NK-92 treated with Interleukin-12 subunit alpha and Interleukin-12 subunit beta, amount 100 ng/mL, for 24 hours (cell line): Measurements from ENCODE around the gene ABHD11.
"Not testable (repeated sequence)": the region's sequence is repeated elsewhere in the genome, so short reads cannot be mapped to it uniquely, and the experiment has no call there.

Source experiments
- DNase-seq: peaks from one replicate; lab custom pipeline; 2025; lab: John Stamatoyannopoulos, UW

The ABHD11 gene, protein sequence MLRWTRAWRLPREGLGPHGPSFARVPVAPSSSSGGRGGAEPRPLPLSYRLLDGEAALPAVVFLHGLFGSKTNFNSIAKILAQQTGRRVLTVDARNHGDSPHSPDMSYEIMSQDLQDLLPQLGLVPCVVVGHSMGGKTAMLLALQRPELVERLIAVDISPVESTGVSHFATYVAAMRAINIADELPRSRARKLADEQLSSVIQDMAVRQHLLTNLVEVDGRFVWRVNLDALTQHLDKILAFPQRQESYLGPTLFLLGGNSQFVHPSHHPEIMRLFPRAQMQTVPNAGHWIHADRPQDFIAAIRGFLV

DNA sequence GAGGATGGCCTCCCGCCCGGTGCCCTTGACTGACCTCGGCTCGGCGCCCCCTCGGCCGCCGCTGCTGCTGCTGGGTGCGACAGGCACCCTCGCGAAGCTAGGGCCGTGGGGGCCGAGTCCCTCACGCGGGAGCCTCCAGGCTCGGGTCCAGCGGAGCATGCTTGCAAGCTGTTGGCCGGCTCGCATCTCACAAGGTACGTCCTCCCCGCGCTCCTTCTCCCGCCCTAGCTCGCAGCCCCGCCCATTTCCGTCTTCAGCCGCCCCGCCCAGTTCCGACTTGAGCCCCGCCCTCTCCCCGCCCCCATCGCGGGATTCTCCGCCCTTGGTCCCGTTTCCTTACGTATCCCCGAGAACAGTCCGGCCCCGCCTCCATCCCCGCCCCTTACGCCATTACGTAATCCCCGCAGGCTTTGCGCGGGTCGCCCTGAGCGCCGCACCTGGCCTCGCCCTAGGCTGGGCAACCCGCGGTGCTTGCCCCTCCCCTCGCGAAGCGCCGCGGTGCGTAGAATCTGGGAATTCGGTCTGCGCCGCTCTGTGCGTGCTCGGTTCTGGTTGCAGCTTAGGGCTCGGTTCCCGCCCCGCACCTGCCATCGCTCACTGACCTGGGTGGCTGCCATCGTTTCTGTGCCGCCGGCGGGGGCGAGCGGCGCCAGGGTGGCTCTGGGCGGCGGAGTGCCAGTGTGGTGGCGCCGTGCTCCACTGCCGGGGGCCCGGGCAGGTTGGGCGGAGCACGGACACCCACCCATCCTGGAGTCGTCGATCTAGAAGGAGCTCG is at the start of gene ABHD11:
TSS of gene ABHD11 (minus strand) at position 191 of the 775 bp plus-strand sequence. CDS start at position 159, 32 bp downstream.
- DNase-seq: peak; percentile 98

DNA sequence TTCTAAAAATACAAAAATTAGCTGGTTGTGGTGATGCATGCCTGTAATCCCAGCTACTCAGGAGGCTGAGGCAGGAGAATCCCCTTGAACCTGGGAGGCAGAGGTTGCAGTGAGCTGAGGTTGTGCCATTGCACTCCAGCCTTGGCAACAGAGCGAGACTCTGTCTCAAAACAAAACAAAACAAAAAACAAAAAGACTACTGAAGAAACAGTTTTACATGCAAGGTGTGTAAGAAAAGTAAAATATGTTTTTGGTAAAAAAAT is 49.1 kb upstream of the ABHD11 start:
- DNase-seq: not testable (repeated sequence)

DNA sequence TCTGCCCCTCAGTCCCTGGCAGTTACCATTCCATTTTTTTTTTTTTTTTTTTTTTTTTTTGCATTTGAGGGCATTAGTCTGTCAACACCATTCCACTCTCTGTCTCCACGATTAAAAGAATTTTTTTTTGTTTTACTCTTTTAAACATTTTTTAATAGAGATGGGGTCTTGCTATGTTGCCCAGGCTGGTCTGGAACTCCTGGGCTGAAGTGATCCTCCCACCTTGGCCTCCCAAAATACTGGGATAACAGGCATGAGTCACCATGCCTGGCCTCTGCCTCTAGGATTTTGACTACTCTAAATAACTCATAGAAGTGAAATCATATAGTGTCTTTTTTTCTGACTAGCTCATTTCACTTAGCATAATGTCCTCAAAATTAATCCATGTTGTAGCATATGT is 48.0 kb upstream of the ABHD11 start:
- DNase-seq: no peak

DNA sequence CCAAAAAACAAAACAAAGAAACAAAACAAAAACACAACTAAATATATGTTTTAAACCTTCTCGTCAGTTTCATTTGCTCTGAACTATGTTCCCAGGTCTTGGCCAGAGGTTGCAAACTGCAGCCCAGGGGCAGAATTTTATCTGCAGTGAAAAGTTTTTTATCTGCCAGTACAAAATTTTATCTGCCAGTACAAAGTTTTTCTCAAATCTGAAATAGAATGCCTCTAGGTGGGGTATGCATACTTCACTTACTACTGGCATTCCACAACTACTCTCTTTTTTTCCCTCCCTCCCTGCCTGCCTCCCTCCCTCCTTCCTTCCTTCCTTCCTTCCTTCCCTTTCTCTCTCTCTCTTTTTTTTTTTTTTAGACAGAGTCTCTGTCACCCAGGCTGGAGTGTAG is 40.9 kb upstream of the ABHD11 start:
- no peak for DNase-seq

DNA sequence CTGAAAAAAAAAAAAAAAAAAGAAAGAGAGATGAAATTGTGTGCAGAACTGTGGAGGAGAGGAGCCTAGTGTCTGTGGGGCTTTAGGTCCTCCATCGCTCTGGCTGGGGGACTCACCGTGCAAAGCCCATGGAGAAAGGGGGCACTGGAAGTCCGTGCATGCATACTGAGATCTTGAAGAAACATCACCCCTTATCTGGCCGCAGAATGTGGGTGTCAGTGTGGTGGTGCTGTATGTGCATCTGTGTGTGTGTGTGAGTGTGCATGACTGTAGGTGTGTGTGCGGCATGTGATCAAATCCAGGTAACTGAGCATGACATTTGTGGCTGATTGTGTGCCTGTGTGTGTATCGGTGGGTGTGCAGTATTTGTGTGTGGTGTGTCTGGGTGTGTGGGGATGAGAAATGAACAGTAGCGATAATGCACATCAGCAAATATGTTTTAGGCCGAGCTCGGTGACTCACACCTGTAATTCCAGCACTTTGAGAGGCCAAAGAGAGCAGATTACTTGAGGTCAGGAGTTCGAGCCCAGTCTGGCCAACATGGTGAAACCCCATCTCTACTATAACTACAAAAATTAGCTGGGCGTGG is 40.3 kb upstream of the ABHD11 start:
- no peak for DNase-seq

DNA sequence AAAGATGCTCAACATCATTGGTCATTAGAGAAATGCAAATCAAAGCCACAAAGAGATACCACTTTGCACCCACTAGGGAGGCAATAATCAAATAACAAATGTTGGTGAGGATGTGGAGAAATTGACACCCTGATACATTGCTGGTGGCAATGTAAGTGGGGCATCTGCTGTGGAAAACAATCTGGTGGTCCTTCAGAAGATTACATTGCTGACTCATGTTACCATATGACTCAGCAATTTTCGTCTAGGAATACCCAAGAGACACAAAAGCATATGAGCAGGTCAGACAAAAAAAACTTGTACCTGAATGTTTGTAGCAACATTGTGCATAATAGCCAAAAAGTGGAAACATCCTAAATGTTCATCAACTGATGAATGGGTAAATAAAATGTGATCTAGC is 36.3 kb upstream of the ABHD11 start:
- DNase-seq: no peak

GRCh38 chr7:73773700-73774517 is 35.3 kb upstream of the ABHD11 start:
- DNase-seq: no peak

GRCh38 chr7:73770860-73771670 is 32.5 kb upstream of the ABHD11 start:
- no peak for DNase-seq

GRCh38 chr7:73770002-73770859 is 31.6 kb upstream of the ABHD11 start, which contains the start of gene CLDN3:
CLDN3 (minus strand) TSS chr7:73770270; CDS start chr7:73770049, 221 bp downstream.
- no peak for DNase-seq

DNA sequence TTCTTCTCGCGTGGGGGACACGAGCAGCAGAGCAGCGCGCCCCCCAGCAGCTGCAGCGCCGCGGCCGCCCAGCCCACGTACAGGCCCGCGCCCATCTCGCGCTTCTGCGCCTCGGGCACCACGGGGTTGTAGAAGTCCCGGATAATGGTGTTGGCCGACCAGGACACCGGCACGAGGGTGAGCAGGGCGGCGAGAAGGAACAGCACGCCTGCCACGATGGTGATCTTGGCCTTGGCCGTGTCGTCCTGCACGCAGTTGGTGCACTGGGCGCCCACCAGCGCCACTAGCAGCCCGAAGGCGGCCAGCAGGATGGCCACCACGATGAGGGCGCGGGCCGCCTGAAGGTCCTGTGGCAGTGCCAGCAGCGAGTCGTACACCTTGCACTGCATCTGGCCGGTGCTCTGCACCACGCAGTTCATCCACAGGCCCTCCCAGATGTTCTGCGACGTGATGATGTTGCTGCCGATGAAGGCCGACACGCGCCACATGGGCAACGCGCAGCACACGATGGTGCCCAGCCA is 30.9 kb upstream of the ABHD11 start:
- no peak for DNase-seq

GRCh38 chr7:73768641-73769480 is 30.3 kb upstream of the ABHD11 start:
- DNase-seq: no peak

- DNase-seq: no peak
Measured at GRCh38 chr7:73766556-73767229, 28.1 kb upstream of the ABHD11 start.

DNA sequence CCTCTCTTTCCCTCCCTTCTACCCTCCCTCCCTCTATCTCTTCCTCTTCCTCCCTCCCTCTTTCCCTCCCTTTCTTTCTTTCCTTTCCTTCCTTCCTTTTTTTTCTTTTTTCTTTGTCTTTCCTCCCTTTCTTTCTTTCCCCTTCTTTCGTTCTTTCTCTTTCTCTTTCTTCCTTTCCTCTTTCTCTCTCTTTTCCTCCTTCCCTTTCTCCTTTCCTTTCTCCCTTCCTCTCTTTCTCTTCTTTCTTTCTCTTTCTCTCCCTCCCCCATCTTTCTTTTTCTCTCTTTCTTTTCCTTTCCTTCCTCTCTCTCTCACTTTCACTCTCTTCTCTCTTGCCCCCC is 24.0 kb upstream of the ABHD11 start:
- no peak for DNase-seq

DNA sequence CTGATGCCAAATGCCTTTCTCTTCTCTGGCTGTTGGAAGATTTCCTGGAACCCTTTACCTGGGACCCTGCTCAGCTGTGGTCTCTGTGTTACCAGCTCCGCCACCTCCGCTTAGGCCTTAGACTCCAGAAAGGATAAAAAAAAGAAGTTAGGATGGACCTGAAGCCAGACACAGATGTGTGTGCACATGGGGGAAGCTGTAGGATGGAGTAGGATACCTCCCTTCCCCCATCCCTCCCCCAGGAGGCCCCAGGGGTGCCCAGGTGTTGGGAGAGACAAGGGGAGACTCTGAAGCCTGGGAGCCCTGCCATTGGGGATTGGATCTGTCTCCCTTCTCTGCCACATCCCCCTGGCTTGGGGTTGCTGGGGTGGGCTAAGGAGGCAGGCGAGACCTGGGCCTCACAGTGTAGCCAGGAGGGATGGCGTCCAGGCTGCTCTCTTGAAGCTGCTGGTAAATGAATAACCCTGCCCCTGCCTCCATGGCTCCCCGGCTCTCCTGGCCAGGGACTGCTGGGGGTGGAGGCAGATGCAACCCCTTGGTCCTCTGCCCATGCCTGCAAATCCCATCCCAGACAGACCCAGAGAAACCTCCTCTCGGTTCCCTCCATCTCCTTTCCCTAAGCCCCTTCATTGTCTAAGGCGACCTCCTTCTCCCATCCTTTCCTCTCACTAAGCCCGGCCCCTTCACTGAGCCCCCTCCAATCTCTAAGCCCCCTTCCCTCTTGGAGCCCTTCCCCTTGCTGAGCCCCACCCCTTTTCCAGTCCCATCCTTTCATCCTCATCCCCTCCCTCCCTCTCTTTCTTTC is 23.5 kb upstream of the ABHD11 start:
- DNase-seq: no peak

- no peak for DNase-seq
Measured at GRCh38 chr7:73758581-73759138, 20.1 kb upstream of the ABHD11 start.

DNA sequence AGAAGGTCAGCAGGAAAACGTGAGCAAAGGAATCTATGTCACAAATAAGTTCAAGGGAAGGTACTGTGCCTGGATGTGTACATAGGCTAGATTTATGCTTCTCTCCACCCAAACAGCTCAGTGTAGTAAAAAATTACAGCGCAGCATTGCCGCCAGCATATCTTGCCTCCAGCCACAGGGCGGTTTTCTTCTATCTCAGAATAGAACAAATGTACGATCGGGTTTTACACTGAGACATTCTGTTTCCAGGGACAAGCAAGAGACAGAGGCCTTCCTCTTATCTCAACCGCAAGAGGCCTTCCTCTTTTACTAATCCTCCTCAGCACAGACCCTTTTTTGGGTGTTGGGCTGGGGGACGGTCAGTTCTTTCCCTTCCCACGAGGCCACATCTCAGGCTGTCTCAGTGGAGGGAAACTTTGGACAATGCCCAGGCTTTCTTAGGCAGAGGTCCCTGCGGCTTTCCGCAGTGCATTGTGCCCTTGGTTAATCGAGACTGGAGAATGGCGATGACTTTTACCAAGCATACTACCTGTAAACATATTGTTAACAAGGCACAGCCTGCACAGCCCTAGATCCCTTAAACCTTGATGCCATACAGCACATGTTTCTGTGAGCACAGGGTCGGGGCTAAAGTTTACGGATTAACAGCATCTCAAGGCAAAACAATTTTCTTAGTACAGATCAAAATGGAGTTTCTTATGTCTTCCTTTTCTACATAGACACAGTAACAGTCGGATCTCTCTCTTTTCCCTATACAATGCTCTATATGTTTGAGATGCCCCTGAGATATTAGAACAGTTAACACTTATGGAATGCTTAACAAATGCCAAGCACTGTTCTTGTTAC is 11.6 kb upstream of the ABHD11 start:
- no peak for DNase-seq

DNA sequence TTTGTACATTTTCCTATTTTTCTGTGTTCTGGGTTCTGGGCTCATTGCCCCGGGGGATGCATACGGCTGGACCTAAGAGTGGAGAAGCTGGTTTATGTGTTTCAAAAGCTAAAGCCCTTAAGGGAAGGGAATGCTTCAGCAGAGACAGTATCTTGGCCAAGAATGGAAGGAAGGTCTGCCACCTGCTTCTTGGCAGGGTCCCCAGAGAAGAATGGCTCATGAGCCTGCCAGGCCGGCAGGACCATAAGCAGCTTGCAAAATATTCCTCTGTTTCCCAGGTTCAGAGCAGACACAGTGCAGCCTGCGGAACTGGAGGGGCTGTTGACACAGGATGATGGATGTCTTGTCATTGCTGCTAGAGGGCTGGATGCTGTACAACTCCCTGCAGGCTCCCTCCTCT is 7.8 kb upstream of the ABHD11 start:
- no peak for DNase-seq
